GM21447 (cell line): ENCODE results near the gene CEP85.

ENCODE experiments used
- ATAC-seq: cut with Tn5 transposase; IDR thresholded peaks from one replicate; pipeline ENCODE4 v1.9.1; 2021; ENCODE audit not compliant: unreplicated experiment

Gene CEP85, protein sequence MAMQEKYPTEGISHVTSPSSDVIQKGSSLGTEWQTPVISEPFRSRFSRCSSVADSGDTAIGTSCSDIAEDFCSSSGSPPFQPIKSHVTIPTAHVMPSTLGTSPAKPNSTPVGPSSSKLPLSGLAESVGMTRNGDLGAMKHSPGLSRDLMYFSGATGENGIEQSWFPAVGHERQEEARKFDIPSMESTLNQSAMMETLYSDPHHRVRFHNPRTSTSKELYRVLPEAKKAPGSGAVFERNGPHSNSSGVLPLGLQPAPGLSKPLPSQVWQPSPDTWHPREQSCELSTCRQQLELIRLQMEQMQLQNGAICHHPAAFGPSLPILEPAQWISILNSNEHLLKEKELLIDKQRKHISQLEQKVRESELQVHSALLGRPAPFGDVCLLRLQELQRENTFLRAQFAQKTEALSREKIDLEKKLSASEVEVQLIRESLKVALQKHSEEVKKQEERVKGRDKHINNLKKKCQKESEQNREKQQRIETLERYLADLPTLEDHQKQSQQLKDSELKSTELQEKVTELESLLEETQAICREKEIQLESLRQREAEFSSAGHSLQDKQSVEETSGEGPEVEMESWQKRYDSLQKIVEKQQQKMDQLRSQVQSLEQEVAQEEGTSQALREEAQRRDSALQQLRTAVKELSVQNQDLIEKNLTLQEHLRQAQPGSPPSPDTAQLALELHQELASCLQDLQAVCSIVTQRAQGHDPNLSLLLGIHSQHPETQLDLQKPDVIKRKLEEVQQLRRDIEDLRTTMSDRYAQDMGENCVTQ

DNA sequence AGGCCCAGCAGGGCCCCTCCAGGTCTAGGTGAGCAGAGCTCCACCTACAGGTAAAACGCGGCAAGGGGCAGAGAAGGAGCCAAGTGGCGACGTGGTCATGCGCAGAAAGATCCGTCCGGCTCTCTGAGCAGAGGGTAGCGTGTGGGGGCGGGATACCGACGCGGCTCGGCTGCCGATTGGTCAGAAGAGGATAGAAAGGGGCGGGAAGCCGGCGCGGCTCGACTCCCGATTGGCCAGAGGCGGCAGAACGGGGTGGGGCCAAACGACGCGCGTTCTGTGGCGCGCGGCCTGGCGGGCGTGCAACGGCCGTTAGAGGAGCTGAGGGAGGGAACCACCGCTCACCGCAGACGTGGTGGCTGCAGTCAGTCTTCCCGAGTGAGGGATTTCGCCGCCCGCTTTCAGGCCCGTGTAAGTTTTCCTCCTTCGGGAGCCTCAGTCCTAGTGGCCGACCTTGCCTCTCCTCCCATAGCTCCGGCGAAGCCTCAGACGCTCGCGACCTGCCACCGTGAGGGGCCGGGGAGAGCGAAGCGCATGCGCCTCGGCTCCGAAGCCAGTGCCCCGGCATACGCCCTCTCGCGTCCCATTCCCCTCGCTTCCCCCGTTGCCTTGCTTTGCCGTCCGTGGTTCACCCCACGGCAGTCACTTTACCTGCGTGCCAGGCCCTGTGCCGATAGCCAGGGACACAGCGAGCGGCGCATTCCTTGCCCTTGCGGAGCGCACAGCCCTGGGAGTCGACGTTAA, at the start of gene CEP85:
Gene CEP85 (plus strand): TSS at position 298 of the 741 bp plus-strand sequence. CDS start 5,584 bp downstream, outside the sequence.
- peak; percentile 82 for ATAC-seq

- no peak for ATAC-seq
These were observed 49.1 kb upstream of the CEP85 start for GRCh38 chr1:26184883-26185282.

DNA sequence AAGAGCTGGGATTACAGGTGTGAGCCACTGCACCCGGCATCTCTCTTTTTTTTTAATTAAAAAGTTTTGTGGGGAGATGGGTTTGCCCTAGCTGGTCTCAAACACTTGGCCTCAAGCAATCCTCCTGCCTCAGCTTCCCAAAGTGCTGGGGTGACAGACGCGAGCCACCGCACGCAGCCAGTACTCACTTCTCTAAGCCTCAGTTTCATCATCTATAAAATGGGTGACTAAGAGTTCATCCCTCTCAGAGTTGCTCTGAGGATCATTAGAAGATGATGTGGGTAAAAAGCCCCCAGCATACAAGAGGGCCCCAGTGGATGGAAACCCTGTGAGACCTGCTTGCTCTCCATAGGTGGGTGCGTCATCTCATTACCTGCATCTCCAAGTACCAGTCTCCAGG, 46.1 kb upstream of the CEP85 start:
- no peak for ATAC-seq

DNA sequence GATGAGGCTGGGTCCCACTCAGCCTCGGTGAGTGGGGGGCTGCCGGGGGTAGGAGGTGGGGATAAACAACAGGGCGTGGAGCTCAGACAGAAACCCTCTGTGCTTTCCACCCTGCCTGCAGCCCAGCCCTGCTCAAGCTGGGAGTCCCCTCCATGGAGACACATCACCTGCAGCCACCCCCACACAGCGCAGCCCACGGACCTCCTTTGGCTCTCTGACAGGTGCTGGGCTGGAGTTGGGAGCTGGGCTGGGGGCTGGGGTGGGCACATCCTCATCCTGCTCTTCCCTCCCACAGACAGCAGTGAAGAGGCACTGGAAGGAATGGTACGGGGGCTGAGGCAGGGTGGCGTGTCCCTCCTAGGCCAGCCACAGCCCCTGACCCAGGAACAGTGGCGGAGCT, 45.5 kb upstream of the CEP85 start:
- ATAC-seq = no peak

GRCh38 chr1:26189331-26189730, 44.7 kb upstream of the CEP85 start:
- no peak for ATAC-seq

GRCh38 chr1:26189751-26190275, 44.2 kb upstream of the CEP85 start:
- ATAC-seq = no peak

DNA sequence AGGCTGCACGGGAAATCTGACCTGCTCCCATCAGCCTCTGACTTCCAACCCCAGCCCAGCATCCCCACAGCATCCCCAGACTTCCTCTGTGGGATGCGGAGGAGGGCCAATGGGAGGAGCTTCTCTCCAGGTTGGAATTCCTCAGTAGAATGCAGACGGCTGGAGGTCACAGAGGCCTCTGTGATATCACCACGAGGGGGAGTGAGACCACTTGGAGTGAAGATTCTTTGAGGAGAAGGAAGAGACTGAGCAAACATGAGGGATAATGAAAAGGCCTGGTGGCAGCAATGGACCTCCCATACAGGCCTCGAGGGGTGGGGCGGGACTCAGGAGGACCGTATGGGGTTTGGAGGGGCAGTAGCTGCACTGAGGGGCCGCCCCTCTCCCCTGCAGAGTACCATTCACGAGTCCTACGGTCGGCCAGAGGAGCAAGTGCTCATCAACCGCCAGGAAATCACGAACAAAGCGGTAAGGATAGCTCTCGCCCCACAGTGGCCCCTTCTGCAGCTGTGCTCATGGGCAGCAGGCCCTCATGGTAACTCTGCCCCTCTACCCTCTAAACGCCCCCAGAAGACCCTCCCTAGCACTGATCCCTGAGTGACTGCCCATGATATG, 43.5 kb upstream of the CEP85 start, which contains the start of gene CATSPER4:
Gene CATSPER4 (plus strand): TSS at position 230 of the 615 bp plus-strand sequence. CDS start 26 bp downstream, at position 256.
- no peak for ATAC-seq

- no peak for ATAC-seq
These were observed 42.3 kb upstream of the CEP85 start for GRCh38 chr1:26191739-26192138.

- no peak for ATAC-seq
These were observed 38.2 kb upstream of the CEP85 start for GRCh38 chr1:26195805-26196204.

GRCh38 chr1:26197301-26197700, 36.7 kb upstream of the CEP85 start:
- no peak for ATAC-seq

DNA sequence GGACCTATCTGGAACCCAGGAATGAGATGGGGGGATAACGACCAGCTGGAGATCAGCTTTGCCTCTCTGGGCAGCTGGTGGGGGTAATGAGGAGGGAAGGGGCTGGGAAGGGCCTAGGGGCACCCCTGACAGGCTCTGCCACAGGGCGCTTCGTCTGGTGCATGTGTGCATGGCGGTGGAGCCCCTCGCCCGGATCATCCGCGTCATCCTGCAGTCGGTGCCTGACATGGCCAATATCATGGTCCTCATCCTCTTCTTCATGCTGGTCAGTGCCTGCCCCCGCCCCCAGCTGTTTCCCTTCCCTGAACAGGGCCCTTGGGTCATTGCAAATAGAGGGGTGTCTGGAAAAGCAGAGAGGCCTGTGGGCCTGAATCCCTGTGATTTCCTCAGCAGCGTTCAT, 36.2 kb upstream of the CEP85 start:
- no peak for ATAC-seq

DNA sequence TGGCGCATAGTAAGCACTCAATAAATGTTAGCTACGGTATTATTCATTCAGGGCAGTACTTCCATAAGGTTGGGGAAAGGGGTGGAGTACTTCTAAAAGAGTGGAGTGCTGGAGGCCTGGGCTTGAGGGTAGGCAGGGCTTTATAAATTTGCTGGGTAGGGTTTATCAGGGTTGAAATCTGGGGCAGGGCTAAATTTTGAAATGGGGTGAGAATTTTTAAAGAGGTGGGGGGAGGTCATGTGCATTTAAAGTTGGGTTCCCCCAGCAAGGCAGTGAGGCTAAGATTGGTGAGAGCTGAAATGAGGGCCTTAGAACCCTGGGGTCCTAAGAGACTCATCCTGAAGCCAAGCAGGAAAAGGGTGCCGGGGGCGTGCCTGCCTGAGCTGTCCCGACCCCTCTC, 33.6 kb upstream of the CEP85 start:
- no peak for ATAC-seq

- no peak for ATAC-seq
These were observed 30.2 kb upstream of the CEP85 start for GRCh38 chr1:26203642-26204318.

DNA sequence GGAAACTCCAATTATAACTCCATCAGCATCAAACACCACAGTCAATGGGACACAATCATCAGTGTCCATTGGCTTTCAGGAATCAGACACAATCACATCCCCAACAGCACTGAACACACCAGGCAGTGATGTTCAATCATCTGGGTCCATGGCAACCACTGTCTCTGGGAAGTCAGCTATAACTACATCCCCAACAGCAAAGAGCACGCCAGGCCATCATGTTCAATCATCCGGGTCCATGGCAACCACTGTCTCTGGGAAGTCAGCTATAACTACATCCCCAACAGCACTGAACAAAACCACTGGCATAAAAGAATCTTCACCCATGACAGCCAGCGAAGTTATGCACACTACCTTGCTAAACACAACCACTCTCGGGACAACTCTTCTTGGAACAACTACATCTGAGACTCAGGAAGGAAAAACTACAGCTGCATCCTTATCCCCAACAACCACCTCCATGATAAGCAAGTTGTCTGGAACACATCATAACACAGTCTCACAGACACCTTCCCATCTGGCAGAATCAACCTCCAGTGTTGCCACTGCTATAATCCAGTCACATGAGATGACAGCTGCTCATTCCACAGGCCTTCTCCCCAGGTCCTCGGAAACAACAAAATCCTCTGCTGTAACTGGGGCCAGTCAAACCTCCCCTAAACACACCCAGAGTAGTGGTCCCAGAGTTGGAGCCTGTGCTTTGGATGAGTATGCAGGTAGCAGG, 23.7 kb upstream of the CEP85 start:
- ATAC-seq = no peak

DNA sequence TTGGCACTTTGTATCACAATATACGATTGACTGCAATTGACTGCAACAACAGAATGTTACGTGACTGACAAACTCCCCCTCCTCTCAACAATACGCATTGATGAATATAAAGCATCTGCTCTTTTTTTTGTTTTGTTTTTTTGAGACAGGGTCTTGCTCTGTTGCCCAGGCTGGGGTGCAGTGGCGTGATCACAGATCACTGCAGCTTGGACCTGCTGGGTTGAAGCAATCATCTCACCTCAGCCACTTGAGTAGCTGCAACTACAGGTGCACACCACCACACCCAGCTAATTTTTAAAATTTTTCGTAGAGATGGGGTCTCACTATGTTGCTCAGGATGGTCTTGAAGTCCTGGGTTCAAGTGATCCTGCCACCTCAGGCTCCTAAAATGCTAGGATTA, 21.3 kb upstream of the CEP85 start:
- no peak for ATAC-seq

DNA sequence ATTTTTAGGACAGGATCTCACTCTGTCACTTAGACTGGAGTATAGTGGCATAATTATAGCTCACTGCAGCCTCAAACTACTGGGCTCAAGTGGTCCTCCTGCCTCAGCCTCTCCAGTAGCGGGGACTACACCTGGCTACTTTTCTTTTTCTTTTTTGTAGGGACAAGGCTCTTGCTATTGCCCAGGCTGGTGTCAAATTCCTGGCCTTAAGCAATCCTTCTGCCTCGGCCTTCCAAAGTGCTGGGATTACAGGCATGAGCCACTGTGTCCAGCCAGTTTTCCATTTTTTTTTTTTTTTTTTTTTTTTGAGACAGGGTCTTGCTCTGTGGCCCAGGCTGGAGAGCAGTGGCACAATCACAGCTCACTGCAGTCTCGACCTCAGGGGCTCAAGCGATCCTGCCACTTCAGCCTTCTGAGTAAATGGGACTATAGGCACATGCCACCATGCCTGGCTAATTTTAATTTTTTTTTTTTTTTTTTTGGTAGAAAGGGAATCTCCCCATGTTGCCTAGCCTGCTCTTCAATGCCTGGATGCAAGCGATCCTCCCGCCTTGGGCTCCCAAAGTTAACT, 20.6 kb upstream of the CEP85 start:
- no peak for ATAC-seq

DNA sequence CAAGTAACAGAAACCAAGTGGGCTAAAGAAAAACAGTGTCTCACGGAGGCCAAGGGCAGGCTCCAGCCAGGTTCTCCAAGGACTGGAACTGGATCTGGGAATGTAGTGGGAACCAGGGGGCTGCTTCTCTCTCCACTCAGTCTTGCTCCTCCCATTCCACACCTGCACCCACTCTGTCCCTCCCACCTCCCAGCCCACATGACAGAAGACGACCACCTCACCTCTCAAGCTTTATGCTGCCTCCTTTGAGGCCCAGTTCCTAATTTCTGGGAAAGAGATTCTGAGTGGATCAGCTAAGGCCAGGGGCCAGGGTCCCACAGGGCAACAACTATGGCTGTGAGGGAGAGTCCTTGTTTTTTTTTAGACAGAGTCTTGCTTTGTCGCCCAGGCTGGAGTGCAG, 18.8 kb upstream of the CEP85 start:
- no peak for ATAC-seq

DNA sequence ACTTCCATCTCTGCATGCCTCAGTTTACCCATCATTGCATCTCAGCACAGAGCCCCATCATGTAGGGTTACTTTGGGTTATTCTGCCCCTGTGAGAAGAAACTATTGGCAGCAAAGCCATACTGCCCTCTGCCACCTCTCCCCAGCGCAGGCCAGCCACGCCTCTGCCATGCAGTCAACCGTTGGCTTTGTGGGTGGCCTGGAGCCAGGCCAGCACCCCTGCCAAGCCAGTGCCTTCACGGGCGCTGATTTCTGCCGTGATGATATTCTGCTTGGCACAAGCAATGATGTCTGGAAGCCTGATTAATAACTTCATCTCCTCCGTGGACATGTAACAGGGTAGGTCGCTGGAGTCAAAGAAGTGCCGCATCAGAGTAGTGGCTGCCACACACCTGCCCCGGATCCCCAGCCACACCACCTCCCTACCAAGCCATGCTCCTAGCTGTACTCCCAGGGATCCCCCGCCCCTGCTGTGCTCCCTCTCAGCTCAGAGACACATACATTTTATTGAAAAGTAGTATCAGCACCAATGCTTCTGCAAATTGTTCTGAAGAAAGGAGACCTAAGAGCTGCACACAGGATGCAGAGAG, 15.0 kb upstream of the CEP85 start:
- no peak for ATAC-seq
